C4-2B (cell line): ENCODE measurements around the gene PAH.

Experiments
- ZFX ChIP-seq: fragments of 450-650 bp; IDR thresholded peaks from 2 replicates; pipeline ENCODE4 v1.6.1; 2017
- TF ChIP-seq, protein P1 (sequence below): fragments of 450-650 bp; conservative IDR thresholded peaks from 2 replicates; pipeline ENCODE4 v1.5.1; 2017; ENCODE audit warnings: mild to moderate bottlenecking

DNA sequence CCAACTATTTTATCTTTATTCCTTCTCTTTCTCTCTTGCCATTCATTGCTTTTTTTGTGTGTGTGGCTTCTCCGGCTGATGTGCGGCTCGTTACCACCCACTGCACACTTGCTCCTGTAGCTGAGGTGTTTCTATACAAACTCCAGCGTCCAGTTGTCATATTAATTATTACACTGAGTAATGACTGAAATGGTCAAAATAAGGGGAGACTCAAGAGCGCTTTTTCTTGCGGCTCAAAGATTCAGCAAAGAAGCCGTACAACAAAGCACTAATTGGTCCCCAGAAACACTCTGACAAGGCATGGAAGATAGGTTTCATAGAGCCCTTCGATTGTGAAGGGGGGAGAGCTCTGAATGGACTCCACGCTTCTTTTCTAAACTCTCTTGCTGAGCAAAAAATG is 34.8 kb upstream of the PAH start:
- TF ChIP-seq, protein P1, sequence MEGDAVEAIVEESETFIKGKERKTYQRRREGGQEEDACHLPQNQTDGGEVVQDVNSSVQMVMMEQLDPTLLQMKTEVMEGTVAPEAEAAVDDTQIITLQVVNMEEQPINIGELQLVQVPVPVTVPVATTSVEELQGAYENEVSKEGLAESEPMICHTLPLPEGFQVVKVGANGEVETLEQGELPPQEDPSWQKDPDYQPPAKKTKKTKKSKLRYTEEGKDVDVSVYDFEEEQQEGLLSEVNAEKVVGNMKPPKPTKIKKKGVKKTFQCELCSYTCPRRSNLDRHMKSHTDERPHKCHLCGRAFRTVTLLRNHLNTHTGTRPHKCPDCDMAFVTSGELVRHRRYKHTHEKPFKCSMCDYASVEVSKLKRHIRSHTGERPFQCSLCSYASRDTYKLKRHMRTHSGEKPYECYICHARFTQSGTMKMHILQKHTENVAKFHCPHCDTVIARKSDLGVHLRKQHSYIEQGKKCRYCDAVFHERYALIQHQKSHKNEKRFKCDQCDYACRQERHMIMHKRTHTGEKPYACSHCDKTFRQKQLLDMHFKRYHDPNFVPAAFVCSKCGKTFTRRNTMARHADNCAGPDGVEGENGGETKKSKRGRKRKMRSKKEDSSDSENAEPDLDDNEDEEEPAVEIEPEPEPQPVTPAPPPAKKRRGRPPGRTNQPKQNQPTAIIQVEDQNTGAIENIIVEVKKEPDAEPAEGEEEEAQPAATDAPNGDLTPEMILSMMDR: no peak
- no peak for TF ChIP-seq ZFX
